ENCODE data around the gene CACNA1C.
"Not testable (repeated sequence)": the region's sequence is repeated elsewhere in the genome, so short reads cannot be mapped to it uniquely, and the experiment has no call there.

CACNA1C gene

GRCh38 chr12:2664721-2665577 is 612.2 kb downstream of the CACNA1C start:
- DNase-seq, result no peak

GRCh38 chr12:2666411-2666810 is 613.6 kb downstream of the CACNA1C start:
- DNase-seq, result no peak

GRCh38 chr12:2666846-2667245 is 614.1 kb downstream of the CACNA1C start:
- DNase-seq, result no peak

- no peak for DNase-seq
These were observed 615.1 kb downstream of the CACNA1C start for GRCh38 chr12:2667716-2668440.

GRCh38 chr12:2668816-2669215 is 616.0 kb downstream of the CACNA1C start:
- no peak for DNase-seq

- no peak for DNase-seq
These were observed 616.8 kb downstream of the CACNA1C start for GRCh38 chr12:2669560-2669959.

GRCh38 chr12:2672863-2673262 is 620.1 kb downstream of the CACNA1C start:
- no peak for DNase-seq

- no peak for DNase-seq
These were observed 621.4 kb downstream of the CACNA1C start for GRCh38 chr12:2673966-2674810.

GRCh38 chr12:2675776-2676175 is 623.0 kb downstream of the CACNA1C start:
- DNase-seq, result no peak

- DNase-seq, result no peak
These were observed 624.5 kb downstream of the CACNA1C start for GRCh38 chr12:2677142-2677880.

- DNase-seq, result no peak
These were observed 625.6 kb downstream of the CACNA1C start for GRCh38 chr12:2678426-2678825.

- DNase-seq, result no peak
These were observed 626.5 kb downstream of the CACNA1C start for GRCh38 chr12:2679068-2679815.

GRCh38 chr12:2679816-2680675 is 627.3 kb downstream of the CACNA1C start:
- no peak for DNase-seq

- DNase-seq, result no peak
These were observed 627.9 kb downstream of the CACNA1C start for GRCh38 chr12:2680676-2681039.

GRCh38 chr12:2681450-2682205 is 628.8 kb downstream of the CACNA1C start:
- no peak for DNase-seq

- peak; percentile 50 for DNase-seq
These were observed 629.8 kb downstream of the CACNA1C start for GRCh38 chr12:2682296-2683251.

- DNase-seq, result no peak
These were observed 630.7 kb downstream of the CACNA1C start for GRCh38 chr12:2683283-2684025.

- DNase-seq, result not testable (repeated sequence)
These were observed 631.2 kb downstream of the CACNA1C start for GRCh38 chr12:2684026-2684325.
